Liver (tissue), 9 donors: ENCODE data around the gene TINAGL1. TPM values are rescaled to one million over a fixed set of nuclear protein-coding genes. Genes with fewer than 3 reads are reported as not detected.
A peak's percentile ranks its signal among the peaks of the same experiment; 100 is the strongest.

Experiments
- DNase-seq: peaks from one replicate; pipeline ENCODE4 v3.0.0-alpha.2; 2017; ENCODE audit warnings: low spot score
- H3K27ac ChIP-seq, 2 donors: one replicate each; pipeline ENCODE4 v1.7.0; 2013; ENCODE audit warnings: inconsistent platforms in 2 of 2, low read length in 2 of 2, control low read depth in 1 of 2, low read depth in 1 of 2, mild to moderate bottlenecking in 1 of 2
- H3K27me3 ChIP-seq, 4 donors: one replicate each; pipeline versions ENCODE4 v1.6.1 to v1.7.0; 2013; ENCODE audit warnings: low read length in 3 of 4, inconsistent platforms in 1 of 4, mild to moderate bottlenecking in 1 of 4, moderate library complexity in 1 of 4; ENCODE audit not compliant: control insufficient read depth in 4 of 4, insufficient read depth in 4 of 4
- H3K36me3 ChIP-seq, 4 donors: one replicate each; pipeline versions ENCODE4 v1.6.1 to v1.7.0; 2013; ENCODE audit warnings: low read length in 3 of 4, mild to moderate bottlenecking in 3 of 4, low read depth in 1 of 4, moderate library complexity in 1 of 4; ENCODE audit not compliant: control insufficient read depth in 4 of 4, insufficient read depth in 3 of 4
- H3K4me1 ChIP-seq, 4 donors: one replicate each; pipeline versions ENCODE4 v1.6.1 to v1.7.0; 2013; ENCODE audit warnings: low read length in 3 of 4, mild to moderate bottlenecking in 3 of 4, moderate library complexity in 1 of 4; ENCODE audit not compliant: control insufficient read depth in 4 of 4, insufficient read depth in 4 of 4
- H3K4me3 ChIP-seq, 3 donors: one replicate each; pipeline versions ENCODE4 v1.6.1 to v1.7.0; 2013; ENCODE audit warnings: low read length in 3 of 3, control low read depth in 1 of 3, low read depth in 1 of 3, mild to moderate bottlenecking in 1 of 3
- H3K9ac ChIP-seq, 2 donors: one replicate each; pipeline ENCODE4 v1.7.0; 2013; ENCODE audit warnings: low read length in 2 of 2, mild to moderate bottlenecking in 2 of 2, moderate library complexity in 2 of 2, control low read depth in 1 of 2, low read depth in 1 of 2
- H3K9me3 ChIP-seq, 4 donors: one replicate each; pipeline versions ENCODE4 v1.6.1 to v1.7.0; 2013; ENCODE audit warnings: low read length in 3 of 4; ENCODE audit not compliant: control insufficient read depth in 4 of 4
- FOXA1 ChIP-seq: IDR thresholded peaks from 2 replicates; pipeline ENCODE4 v1.6.1; 2016; ENCODE audit warnings: antibody characterized with exemption
- HNF4A ChIP-seq, 2 donors: conservative IDR thresholded peaks; 2 replicates each; pipeline ENCODE4 v1.6.1; 2016; ENCODE audit warnings: antibody characterized with exemption in 2 of 2, mild to moderate bottlenecking in 2 of 2
- JUND ChIP-seq, 2 donors: IDR thresholded peaks; 2 replicates each; pipeline ENCODE4 v1.6.1; 2016; ENCODE audit warnings: antibody characterized with exemption in 2 of 2
- NR2F2 ChIP-seq: IDR thresholded peaks from 2 replicates; pipeline ENCODE4 v1.6.1; 2016; ENCODE audit warnings: antibody characterized with exemption
- RXRA ChIP-seq, 2 donors: IDR thresholded peaks; 2 replicates each; pipeline ENCODE4 v1.6.1; 2017 to 2018; ENCODE audit warnings: antibody characterized with exemption in 2 of 2, mild to moderate bottlenecking in 1 of 2
- SP1 ChIP-seq: IDR thresholded peaks from 2 replicates; pipeline ENCODE4 v1.6.1; 2018; ENCODE audit warnings: antibody characterized with exemption, mild to moderate bottlenecking
- WGBS: extraction: QIAGEN DNeasy Blood & Tissue Kit; methylation state at CpG from one replicate; pipeline ENCODE4 v1.1.7; 2013; 5-methylcytosine and 5-hydroxymethylcytosine counted together
- polyA plus RNA-seq, 2 donors: library from polyadenylated mRNA; stranded (reverse) in 1 of 2; unstranded in 1 of 2; fragments of 200-250 nt in 1 of 2; fragments of >200 nt in 1 of 2; fragmentation: Nextera tagmentation in 1 of 2; extraction: Ambion mirVana in 1 of 2; gene quantifications; one replicate each; pipeline versions ENCODE4 v1.2.1 to v1.2.3, GENCODE V29; 2013 to 2015
- total RNA-seq, 2 donors: library from RNA; depleted of rRNA; stranded (reverse); fragments of >200 nt; gene quantifications; one replicate each; pipeline ENCODE4 v1.2.3, GENCODE V29; 2014
- TF ChIP-seq, protein P1 (sequence below): fragments of 150-350 bp; IDR thresholded peaks from 2 replicates; pipeline ENCODE4 v1.5.1; 2017; ENCODE audit warnings: improper control_type of control experiment, low read depth, low read length; ENCODE audit not compliant: missing input control
- TF ChIP-seq, protein P2 (sequence below): IDR thresholded peaks from 2 replicates; pipeline ENCODE4 v1.6.1; 2016; ENCODE audit warnings: antibody characterized with exemption, mild to moderate bottlenecking
- TF ChIP-seq, protein P3 (sequence below): IDR thresholded peaks from 2 replicates; pipeline ENCODE4 v1.6.1; 2016; ENCODE audit warnings: antibody characterized with exemption
- donor health status: healthy.
- donor health status: healthy.
- donor health status: healthy.
- donor health status: healthy.
- donor health status: healthy.

Gene TINAGL1
- total and polyA plus RNA-seq, 4 donors, result 8.7 to 52.9 (median 25.6) TPM

DNA sequence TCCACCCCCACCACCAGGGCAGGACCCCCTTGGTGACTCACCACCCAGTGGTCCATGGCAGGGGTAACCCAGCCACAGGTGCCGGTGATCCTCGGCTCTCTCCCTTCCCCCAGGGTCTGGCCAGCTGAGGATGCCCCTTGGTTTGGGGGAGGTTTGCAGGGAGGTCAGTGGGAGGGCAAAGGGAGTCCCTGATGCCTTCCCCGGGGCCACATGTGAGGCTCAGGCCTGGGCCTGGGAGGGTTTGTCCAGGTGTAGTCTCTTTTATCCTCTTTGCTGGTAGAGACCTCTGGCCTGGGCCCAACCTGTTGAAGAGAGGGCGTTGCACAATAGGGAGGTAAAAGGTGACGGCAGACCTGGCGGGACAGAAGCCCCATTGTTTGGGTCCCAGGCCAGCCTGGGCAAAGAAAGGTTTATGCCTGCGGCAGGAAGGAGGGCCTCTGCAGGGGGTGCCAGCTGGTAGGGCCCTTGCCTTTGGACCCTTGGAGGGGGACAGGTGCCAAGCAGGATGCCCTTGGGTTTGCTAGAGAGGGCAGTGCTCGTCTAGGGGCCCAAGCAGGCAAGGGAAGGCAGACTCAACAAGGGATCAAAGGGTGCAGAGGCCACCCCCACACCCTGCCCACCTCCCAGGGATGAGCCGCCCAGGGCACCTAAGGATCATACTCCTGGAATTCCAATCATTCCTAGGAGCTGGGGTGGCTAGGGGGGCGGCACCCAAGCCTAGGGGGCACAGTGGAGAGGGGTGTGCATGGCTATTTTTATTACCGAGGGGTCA, 760 bp upstream of the TINAGL1 start:
- peak overlapping the region; percentile 38 to 57 for H3K27ac ChIP-seq
- no peak overlapping the region for H3K4me3 ChIP-seq
- H3K36me3 ChIP-seq, result no peaks in the 10 kb centered on the region
- no peak for DNase-seq
- no peaks in the 10 kb centered on the region for H3K9me3 ChIP-seq
- TF ChIP-seq NR2F2 (no peak), JUND (IDR thresholded peaks at IDR 0.05) (peak in 1 of 2 donors; percentile 17)
- H3K4me1 ChIP-seq, result peaks cover 0 to 15% (median 3%) of the 10 kb centered on the region in 4 donors
- 45% methylated on average over 11 of the region's 11 CpGs for WGBS
- H3K9ac ChIP-seq, result no peak overlapping the region
- H3K27me3 ChIP-seq, result no peaks in the 10 kb centered on the region

DNA sequence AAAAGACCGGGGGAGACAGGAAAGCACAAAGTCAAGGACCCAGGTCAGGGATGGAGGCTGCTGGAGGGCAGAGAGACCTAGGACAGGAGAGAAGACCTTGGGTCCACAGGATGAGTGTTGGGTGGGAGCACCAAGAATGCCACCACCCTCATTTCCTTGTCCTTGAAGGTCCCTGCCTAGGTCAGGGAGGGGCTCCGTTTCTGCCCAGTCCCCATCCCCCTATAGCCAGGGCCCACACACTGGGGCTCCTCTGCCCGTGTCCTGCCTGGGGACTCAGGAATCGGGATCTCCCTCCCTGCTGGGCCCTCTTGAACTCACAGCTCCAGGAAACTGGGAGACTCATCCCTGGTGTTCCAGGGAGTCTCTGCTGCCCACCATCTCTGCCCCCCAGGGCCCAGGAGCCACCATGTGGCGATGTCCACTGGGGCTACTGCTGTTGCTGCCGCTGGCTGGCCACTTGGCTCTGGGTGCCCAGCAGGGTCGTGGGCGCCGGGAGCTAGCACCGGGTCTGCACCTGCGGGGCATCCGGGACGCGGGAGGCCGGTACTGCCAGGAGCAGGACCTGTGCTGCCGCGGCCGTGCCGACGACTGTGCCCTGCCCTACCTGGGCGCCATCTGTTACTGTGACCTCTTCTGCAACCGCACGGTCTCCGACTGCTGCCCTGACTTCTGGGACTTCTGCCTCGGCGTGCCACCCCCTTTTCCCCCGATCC, 584 bp downstream of the TINAGL1 start:
- Histone ChIP-seq H3K36me3 (no peaks in the 10 kb centered on the region), H3K27me3 (no peaks in the 10 kb centered on the region), H3K4me3 (peak overlapping the region; percentile 41 to 67 (median 51)), H3K4me1 (peaks cover 0 to 15% (median 3%) of the 10 kb centered on the region in 4 donors), H3K27ac (peak overlapping the region; percentile 57 to 69), H3K9ac (peak overlapping the region; percentile 28 to 53), H3K9me3 (no peaks in the 10 kb centered on the region)
- DNase-seq, result no peak
- 69% methylated on average over 27 of the region's 27 CpGs for WGBS
- no peak for TF ChIP-seq HNF4A (conservative IDR thresholded peaks at IDR 0.05)
- TF ChIP-seq, protein P1, sequence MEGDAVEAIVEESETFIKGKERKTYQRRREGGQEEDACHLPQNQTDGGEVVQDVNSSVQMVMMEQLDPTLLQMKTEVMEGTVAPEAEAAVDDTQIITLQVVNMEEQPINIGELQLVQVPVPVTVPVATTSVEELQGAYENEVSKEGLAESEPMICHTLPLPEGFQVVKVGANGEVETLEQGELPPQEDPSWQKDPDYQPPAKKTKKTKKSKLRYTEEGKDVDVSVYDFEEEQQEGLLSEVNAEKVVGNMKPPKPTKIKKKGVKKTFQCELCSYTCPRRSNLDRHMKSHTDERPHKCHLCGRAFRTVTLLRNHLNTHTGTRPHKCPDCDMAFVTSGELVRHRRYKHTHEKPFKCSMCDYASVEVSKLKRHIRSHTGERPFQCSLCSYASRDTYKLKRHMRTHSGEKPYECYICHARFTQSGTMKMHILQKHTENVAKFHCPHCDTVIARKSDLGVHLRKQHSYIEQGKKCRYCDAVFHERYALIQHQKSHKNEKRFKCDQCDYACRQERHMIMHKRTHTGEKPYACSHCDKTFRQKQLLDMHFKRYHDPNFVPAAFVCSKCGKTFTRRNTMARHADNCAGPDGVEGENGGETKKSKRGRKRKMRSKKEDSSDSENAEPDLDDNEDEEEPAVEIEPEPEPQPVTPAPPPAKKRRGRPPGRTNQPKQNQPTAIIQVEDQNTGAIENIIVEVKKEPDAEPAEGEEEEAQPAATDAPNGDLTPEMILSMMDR, result no peak
- TF ChIP-seq, protein P2, sequence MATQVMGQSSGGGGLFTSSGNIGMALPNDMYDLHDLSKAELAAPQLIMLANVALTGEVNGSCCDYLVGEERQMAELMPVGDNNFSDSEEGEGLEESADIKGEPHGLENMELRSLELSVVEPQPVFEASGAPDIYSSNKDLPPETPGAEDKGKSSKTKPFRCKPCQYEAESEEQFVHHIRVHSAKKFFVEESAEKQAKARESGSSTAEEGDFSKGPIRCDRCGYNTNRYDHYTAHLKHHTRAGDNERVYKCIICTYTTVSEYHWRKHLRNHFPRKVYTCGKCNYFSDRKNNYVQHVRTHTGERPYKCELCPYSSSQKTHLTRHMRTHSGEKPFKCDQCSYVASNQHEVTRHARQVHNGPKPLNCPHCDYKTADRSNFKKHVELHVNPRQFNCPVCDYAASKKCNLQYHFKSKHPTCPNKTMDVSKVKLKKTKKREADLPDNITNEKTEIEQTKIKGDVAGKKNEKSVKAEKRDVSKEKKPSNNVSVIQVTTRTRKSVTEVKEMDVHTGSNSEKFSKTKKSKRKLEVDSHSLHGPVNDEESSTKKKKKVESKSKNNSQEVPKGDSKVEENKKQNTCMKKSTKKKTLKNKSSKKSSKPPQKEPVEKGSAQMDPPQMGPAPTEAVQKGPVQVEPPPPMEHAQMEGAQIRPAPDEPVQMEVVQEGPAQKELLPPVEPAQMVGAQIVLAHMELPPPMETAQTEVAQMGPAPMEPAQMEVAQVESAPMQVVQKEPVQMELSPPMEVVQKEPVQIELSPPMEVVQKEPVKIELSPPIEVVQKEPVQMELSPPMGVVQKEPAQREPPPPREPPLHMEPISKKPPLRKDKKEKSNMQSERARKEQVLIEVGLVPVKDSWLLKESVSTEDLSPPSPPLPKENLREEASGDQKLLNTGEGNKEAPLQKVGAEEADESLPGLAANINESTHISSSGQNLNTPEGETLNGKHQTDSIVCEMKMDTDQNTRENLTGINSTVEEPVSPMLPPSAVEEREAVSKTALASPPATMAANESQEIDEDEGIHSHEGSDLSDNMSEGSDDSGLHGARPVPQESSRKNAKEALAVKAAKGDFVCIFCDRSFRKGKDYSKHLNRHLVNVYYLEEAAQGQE, result no peak
- TF ChIP-seq, protein P3, sequence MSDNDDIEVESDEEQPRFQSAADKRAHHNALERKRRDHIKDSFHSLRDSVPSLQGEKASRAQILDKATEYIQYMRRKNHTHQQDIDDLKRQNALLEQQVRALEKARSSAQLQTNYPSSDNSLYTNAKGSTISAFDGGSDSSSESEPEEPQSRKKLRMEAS, result no peak
- no peak for TF ChIP-seq FOXA1
- TF ChIP-seq SP1, result no peak
- TF ChIP-seq RXRA (IDR thresholded peaks at IDR 0.05), result no peak
